Measurements from ENCODE around the gene OR51E2. TPM values are rescaled to one million over a fixed set of nuclear protein-coding genes. Genes with fewer than 3 reads are reported as not detected.

Gene OR51E2
- total and polyA plus RNA-seq, 4 experiments from 2014 or later: not detected

Other genes starting within 250 kb of the OR51E2 start
- gene OR52K2, start 248.6 kb downstream of the OR51E2 start, total RNA-seq: not detected
- gene OR52K2, start 248.6 kb downstream of the OR51E2 start, polyA plus RNA-seq: not detected
- gene OR52K1, start 215.2 kb downstream of the OR51E2 start, total RNA-seq: not detected
- gene OR52K1, start 215.2 kb downstream of the OR51E2 start, polyA plus RNA-seq: under 1 TPM in 1 of 2 donors, not detected in 1; 0.18 TPM
- not detected for gene OR52M1, start 152.7 kb downstream of the OR51E2 start, total RNA-seq
- not detected for gene OR52M1, start 152.7 kb downstream of the OR51E2 start, polyA plus RNA-seq
- gene OR52I2, start 116.1 kb downstream of the OR51E2 start, total RNA-seq: not detected
- not detected for gene OR52I2, start 116.1 kb downstream of the OR51E2 start, polyA plus RNA-seq
- gene OR52I1, start 103.8 kb downstream of the OR51E2 start, total RNA-seq: not detected
- gene OR52I1, start 103.8 kb downstream of the OR51E2 start, polyA plus RNA-seq: under 1 TPM in 1 of 2 donors, not detected in 1; 0.23 TPM
- gene TRIM68, start 89.6 kb downstream of the OR51E2 start, total RNA-seq: 10 to 100 TPM; 23.7 to 28.1 TPM
- gene TRIM68, start 89.6 kb downstream of the OR51E2 start, polyA plus RNA-seq: 10 to 100 TPM; 13.1 to 16.1 TPM
- not detected for gene OR51D1, start 60.4 kb downstream of the OR51E2 start, total RNA-seq
- gene OR51D1, start 60.4 kb downstream of the OR51E2 start, polyA plus RNA-seq: not detected
- gene OR51E1, start 53.9 kb downstream of the OR51E2 start, total RNA-seq: not detected
- gene OR51E1, start 53.9 kb downstream of the OR51E2 start, polyA plus RNA-seq: not detected
- not detected for gene MMP26, start 6.9 kb upstream of the OR51E2 start, total RNA-seq
- gene MMP26, start 6.9 kb upstream of the OR51E2 start, polyA plus RNA-seq: not detected
- not detected for gene OR51F1, start 72.1 kb upstream of the OR51E2 start, total RNA-seq
- gene OR51F1, start 72.1 kb upstream of the OR51E2 start, polyA plus RNA-seq: not detected
- not detected for gene OR52R1, start 106.5 kb upstream of the OR51E2 start, total RNA-seq
- gene OR52R1, start 106.5 kb upstream of the OR51E2 start, polyA plus RNA-seq: not detected
- not detected for gene OR51F2, start 123.5 kb upstream of the OR51E2 start, total RNA-seq
- gene OR51F2, start 123.5 kb upstream of the OR51E2 start, polyA plus RNA-seq: not detected
- not detected for gene OR51S1, start 151.4 kb upstream of the OR51E2 start, total RNA-seq
- gene OR51S1, start 151.4 kb upstream of the OR51E2 start, polyA plus RNA-seq: not detected
- not detected for gene OR51T1, start 184.0 kb upstream of the OR51E2 start, total RNA-seq
- gene OR51T1, start 184.0 kb upstream of the OR51E2 start, polyA plus RNA-seq: not detected
- not detected for gene OR51A7, start 205.9 kb upstream of the OR51E2 start, total RNA-seq
- not detected for gene OR51A7, start 205.9 kb upstream of the OR51E2 start, polyA plus RNA-seq
- gene OR51G2, start 221.5 kb upstream of the OR51E2 start, total RNA-seq: not detected
- not detected for gene OR51G2, start 221.5 kb upstream of the OR51E2 start, polyA plus RNA-seq
- not detected for gene OR51G1, start 226.5 kb upstream of the OR51E2 start, total RNA-seq
- not detected for gene OR51G1, start 226.5 kb upstream of the OR51E2 start, polyA plus RNA-seq
- gene OR51A4, start 249.8 kb upstream of the OR51E2 start, total RNA-seq: not detected
- not detected for gene OR51A4, start 249.8 kb upstream of the OR51E2 start, polyA plus RNA-seq